Skeletal muscle tissue (tissue), 4 donors: Measurements from ENCODE around the gene SREK1. TPM values are rescaled to one million over a fixed set of nuclear protein-coding genes. Genes with fewer than 3 reads are reported as not detected.
"Not testable (repeated sequence)": the region's sequence is repeated elsewhere in the genome, so short reads cannot be mapped to it uniquely, and the experiment has no call there.

Experiments
- H3K27ac ChIP-seq: one replicate; pipeline ENCODE4 v1.7.0; 2013; ENCODE audit warnings: mild to moderate bottlenecking, low read depth, low read length, inconsistent platforms
- H3K27me3 ChIP-seq, 3 donors: one replicate each; pipeline ENCODE4 v1.7.0; 2013; ENCODE audit warnings: low read length in 3 of 3; ENCODE audit not compliant: control insufficient read depth in 3 of 3, insufficient read depth in 3 of 3
- H3K36me3 ChIP-seq, 3 donors: one replicate each; pipeline ENCODE4 v1.7.0; 2013; ENCODE audit warnings: low read length in 3 of 3; ENCODE audit not compliant: control insufficient read depth in 3 of 3, insufficient read depth in 3 of 3
- H3K4me1 ChIP-seq, 3 donors: one replicate each; pipeline ENCODE4 v1.7.0; 2013; ENCODE audit warnings: low read length in 3 of 3, mild to moderate bottlenecking in 3 of 3; ENCODE audit not compliant: control insufficient read depth in 3 of 3, insufficient read depth in 3 of 3
- H3K4me3 ChIP-seq, 3 donors: one replicate each; pipeline ENCODE4 v1.7.0; 2013; ENCODE audit warnings: low read length in 3 of 3
- H3K9ac ChIP-seq, 3 donors: one replicate each; pipeline ENCODE4 v1.7.0; 2013; ENCODE audit warnings: low read length in 3 of 3, mild to moderate bottlenecking in 3 of 3, moderate library complexity in 2 of 3, low read depth in 1 of 3
- H3K9me3 ChIP-seq, 3 donors: one replicate each; pipeline ENCODE4 v1.7.0; 2013; ENCODE audit warnings: low read length in 3 of 3; ENCODE audit not compliant: control insufficient read depth in 3 of 3
- total RNA-seq: library from RNA; depleted of rRNA; stranded (reverse); fragments of >200 nt; gene quantifications from one replicate; pipeline ENCODE4 v1.2.3, GENCODE V29; 2014
- donor health status: Osteomylitis.

SREK1 gene
- total RNA-seq, 1 donor from 2014 or later, result 73.1 TPM

DNA sequence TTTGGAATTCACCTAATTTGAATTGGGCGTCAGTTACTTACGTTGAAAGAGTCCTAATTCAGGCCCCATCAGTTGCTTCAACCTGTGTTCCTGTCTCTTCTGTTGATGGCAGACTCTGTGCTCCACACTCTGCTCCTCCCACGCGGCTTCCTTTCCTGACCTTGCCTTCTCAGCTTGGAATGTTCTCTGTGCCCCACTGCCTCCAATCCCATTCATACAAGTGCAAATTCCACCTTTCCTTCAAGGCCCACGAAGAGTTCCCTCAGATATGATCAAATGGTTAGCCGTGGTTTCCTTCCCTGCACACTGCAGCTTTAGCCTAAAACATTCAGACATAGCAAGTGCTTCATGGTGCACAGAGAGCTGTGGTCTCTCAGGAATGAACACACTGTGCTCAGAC lies 65.7 kb downstream of the SREK1 start:
- no peak overlapping the region for H3K27ac ChIP-seq
- H3K4me1 ChIP-seq, result no peaks in the 10 kb centered on the region
- H3K27me3 ChIP-seq, result no peaks in the 10 kb centered on the region
- no peak overlapping the region for H3K9ac ChIP-seq
- H3K9me3 ChIP-seq, result no peaks in the 10 kb centered on the region
- H3K36me3 ChIP-seq, result peaks cover 0 to 4% (median 0%) of the 10 kb centered on the region in 3 donors
- no peak overlapping the region for H3K4me3 ChIP-seq

DNA sequence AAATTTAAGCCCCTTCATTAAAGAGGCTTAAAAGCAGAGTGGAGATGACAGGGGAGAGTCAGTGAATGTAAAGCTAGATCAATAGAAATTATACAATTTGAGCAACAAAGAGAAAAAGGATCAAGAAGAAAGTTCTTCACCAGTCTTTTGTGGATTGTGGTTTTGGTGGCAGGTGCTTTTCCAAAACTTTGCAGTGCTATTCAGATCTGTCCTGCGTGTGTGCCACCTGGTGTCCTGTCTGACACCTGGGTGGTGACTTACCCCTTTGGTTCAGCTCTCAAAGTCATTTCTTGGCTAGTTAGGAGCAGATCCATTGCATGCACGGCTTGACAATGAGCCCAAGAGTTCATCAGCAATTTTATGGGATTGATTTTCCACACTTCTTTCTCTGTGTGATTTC lies 69.4 kb downstream of the SREK1 start:
- Histone ChIP-seq H3K36me3 (peaks cover 0 to 4% (median 0%) of the 10 kb centered on the region in 3 donors), H3K9ac (no peak overlapping the region), H3K27ac (no peak overlapping the region), H3K4me1 (no peaks in the 10 kb centered on the region), H3K9me3 (no peaks in the 10 kb centered on the region), H3K4me3 (no peak overlapping the region), H3K27me3 (no peaks in the 10 kb centered on the region)

DNA sequence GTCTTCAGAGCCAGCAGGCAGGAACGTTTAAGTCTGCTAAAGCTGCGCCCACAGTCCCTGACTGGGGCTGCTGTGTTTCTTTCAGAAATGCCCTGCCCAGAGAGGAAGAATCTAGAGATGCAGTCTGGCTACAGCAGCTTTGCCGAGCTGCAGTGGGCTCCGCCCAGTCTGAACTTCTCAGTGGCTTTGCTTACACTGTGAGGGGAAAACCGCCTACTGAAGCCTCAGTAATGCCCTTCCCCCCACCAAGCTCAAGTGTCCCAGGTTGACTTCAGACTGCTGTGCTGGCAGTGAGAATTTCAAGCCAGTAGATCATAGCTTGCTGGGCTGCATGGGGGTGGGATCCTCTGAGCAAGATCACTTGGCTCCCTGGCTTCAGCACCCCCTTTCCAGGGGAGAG lies 78.4 kb downstream of the SREK1 start:
- Histone ChIP-seq H3K4me3 (no peak overlapping the region), H3K4me1 (no peaks in the 10 kb centered on the region), H3K9me3 (peaks cover 0 to 2% (median 0%) of the 10 kb centered on the region in 3 donors), H3K9ac (no peak overlapping the region), H3K27ac (no peak overlapping the region), H3K36me3 (peaks cover 0 to 2% (median 0%) of the 10 kb centered on the region in 3 donors), H3K27me3 (no peaks in the 10 kb centered on the region)

DNA sequence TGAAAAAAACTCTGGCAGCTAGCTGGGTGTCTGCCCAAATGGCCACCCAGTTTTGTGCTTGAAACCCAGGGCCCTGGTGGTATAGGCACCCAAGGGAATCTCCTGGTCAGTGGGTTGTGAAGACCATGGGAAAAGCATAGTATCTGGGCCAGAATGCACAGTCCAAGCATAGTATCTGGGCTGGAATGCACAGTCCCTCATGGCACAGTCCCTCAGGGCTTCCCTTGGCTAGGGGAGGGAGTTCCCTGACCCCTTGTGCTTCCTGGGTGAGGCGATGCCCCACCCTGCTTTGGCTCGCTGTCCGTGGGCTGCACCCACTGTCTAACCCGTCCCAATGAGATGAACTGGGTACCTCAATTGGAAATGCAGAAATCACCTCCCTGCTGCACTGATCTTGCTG lies 78.8 kb downstream of the SREK1 start:
- H3K27ac ChIP-seq, H3K4me1 ChIP-seq, H3K27me3 ChIP-seq, H3K9ac ChIP-seq, H3K36me3 ChIP-seq, H3K9me3 ChIP-seq, H3K4me3 ChIP-seq: not testable (repeated sequence)

DNA sequence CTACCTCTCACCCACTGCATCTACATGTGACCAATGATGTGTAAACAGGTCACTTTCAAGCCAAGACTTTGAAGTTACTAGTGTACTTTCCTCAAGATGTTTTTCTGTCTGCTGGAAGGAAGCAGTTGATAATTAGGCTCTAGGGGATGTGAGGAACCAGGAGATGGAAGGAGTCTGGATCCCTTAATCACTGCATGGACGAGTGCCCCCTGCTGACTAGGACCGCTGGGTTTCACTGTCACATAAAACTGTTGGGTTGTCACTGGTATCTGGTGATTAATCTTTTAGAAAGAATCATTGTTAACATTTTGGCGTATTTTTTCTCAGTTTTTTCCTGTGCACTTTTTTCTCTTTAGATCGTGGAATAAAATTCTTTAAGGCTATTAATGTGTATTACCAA lies 79.5 kb downstream of the SREK1 start:
- H3K9ac ChIP-seq, result no peak overlapping the region
- H3K27ac ChIP-seq, result no peak overlapping the region
- peaks cover 0 to 2% (median 0%) of the 10 kb centered on the region in 3 donors for H3K9me3 ChIP-seq
- no peak overlapping the region for H3K4me3 ChIP-seq
- peaks cover 0 to 2% (median 0%) of the 10 kb centered on the region in 3 donors for H3K36me3 ChIP-seq
- H3K4me1 ChIP-seq, result no peaks in the 10 kb centered on the region
- no peaks in the 10 kb centered on the region for H3K27me3 ChIP-seq

DNA sequence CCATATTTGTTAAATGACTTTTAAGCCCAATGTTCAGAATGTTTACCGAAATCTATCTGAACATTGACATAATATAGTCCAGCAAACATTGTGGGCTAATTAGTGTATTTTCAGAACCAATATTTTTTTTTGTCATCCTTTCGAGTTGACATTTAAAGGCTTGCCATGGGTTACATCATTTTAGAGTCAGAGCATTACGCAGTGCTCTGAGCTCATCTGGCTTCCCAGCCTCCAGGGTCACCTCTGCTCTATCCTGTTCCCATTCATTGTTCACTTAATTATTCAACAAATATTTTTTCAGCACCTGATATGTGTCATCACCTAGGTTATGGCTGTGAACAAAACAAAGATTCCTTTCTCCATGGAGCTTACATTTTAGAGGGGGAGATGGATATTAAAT lies 80.2 kb downstream of the SREK1 start:
- H3K27me3 ChIP-seq, result no peaks in the 10 kb centered on the region
- H3K4me1 ChIP-seq, result no peaks in the 10 kb centered on the region
- no peak overlapping the region for H3K9ac ChIP-seq
- H3K9me3 ChIP-seq, result peaks cover 0 to 2% (median 0%) of the 10 kb centered on the region in 3 donors
- no peak overlapping the region for H3K27ac ChIP-seq
- H3K36me3 ChIP-seq, result peaks cover 0 to 2% (median 0%) of the 10 kb centered on the region in 3 donors
- no peak overlapping the region for H3K4me3 ChIP-seq

DNA sequence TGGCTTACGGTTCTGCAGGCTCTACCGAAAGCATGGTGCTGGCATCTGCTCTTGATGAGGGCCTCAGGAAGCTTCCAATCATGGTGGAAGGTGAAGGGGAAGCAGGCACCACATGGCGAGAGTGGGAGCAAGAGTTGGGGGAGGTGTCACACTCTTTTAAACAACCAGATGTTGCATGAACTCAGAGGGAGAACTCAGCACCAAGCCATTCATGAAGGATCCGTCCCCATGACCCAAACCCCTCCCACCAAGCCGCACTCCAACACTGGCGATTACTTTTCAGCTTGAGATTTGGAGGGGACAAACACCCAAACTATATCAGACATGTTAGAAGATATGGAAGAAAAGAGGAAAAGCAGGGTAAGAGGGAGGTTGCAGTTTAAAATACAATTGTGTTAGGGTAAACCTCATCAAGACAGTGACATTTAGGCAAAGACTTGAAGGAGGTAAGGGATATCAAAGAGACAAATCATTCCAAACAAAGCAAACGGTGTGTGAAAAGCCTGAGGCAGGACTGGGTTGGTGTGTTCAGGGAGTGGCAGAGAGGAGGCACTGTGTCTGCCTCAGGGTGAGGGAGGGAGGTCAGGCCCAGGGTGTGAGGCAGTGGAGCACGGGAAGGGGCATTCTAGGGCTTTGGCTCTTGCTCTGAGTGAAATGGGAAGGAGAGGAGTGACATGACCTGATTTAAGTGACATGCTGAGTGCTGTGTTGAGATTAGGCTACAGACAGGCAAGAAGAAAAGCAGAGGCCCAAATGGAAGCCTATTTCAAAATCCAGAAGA lies 80.9 kb downstream of the SREK1 start:
- no peaks in the 10 kb centered on the region for H3K27me3 ChIP-seq

DNA sequence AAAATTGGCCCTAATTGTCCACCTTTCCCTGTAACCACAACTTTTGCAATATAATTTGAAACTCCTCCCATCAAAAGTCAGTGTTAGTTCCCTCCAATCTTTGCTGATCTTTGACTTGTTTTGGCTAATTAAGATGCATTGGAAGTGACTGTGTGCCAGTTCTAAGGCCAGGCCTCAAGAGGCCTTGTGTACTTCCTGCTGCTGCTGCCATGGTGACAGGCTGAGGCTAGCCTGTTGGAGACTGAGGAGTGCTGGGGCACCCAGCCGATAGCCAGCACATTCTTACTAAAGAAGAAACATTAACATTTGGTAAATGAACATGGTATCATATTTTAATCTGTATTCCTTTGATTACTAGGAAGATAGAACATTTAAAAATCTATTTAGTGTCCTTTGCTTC lies 86.5 kb downstream of the SREK1 start:
- peaks cover 0 to 2% (median 0%) of the 10 kb centered on the region in 3 donors for H3K9me3 ChIP-seq
- H3K4me3 ChIP-seq, result no peak overlapping the region
- H3K4me1 ChIP-seq, result no peaks in the 10 kb centered on the region
- H3K27ac ChIP-seq, result no peak overlapping the region
- no peaks in the 10 kb centered on the region for H3K27me3 ChIP-seq
- H3K9ac ChIP-seq, result no peak overlapping the region
- no peaks in the 10 kb centered on the region for H3K36me3 ChIP-seq

More for the DNA sequence above, 80.9 kb downstream of the SREK1 start:
- Histone ChIP-seq H3K36me3 (peaks cover 0 to 2% (median 0%) of the 10 kb centered on the region in 3 donors), H3K27ac (no peak overlapping the region), H3K4me1 (no peaks in the 10 kb centered on the region), H3K4me3 (no peak overlapping the region), H3K9ac (no peak overlapping the region), H3K9me3 (peaks cover 0 to 2% (median 0%) of the 10 kb centered on the region in 3 donors)

DNA sequence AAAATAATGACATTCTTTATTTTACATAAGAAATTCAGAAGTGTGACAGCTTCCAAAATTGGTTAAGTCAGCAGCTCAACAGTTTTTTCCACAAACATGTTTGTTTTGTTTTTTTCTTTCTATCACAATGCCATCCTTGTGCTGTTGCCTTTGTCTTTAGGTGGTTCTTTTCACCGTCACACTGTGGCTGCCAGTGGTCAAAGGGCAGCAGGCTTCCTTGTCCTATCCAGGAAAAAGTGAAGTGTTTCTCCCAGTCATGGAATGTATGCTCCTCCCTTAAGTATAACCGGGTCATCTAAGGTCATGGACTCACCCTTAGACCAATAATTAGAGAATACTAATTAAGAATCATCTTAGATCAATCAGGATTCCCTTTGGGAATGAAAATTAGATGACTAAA lies 87.4 kb downstream of the SREK1 start:
- no peak overlapping the region for H3K4me3 ChIP-seq
- no peaks in the 10 kb centered on the region for H3K27me3 ChIP-seq
- no peaks in the 10 kb centered on the region for H3K36me3 ChIP-seq
- no peak overlapping the region for H3K9ac ChIP-seq
- H3K4me1 ChIP-seq, result no peaks in the 10 kb centered on the region
- H3K9me3 ChIP-seq, result no peaks in the 10 kb centered on the region
- no peak overlapping the region for H3K27ac ChIP-seq

DNA sequence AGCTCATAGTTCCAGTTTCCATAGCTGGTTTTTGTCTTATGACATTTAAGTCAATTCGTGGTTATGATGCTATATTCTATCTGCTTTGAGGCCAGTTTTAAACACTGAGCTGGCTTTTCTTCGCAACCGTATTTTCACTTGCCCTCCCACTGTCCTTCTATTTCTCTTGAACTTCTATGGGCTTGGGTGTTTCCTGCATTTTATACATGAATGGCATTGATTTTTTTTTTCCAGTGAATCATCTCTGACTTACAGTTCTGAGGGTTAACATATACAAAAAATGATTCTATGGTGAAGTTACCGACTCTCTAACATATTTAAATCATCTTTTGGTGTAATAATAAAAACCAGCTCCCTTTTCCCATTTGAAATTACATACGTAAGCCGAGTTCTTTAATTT lies 88.2 kb downstream of the SREK1 start:
- no peak overlapping the region for H3K27ac ChIP-seq
- no peaks in the 10 kb centered on the region for H3K9me3 ChIP-seq
- H3K36me3 ChIP-seq, result no peaks in the 10 kb centered on the region
- no peak overlapping the region for H3K9ac ChIP-seq
- H3K4me3 ChIP-seq, result no peak overlapping the region
- no peaks in the 10 kb centered on the region for H3K27me3 ChIP-seq
- H3K4me1 ChIP-seq, result no peaks in the 10 kb centered on the region
